GM23338 (cell line): ENCODE measurements around the gene FAF2. TPM values are rescaled to one million over a fixed set of nuclear protein-coding genes. Genes with fewer than 3 reads are reported as not detected.

Source experiments
- ATAC-seq: fragments of 200-7000 bp; cut with Tn5 transposase; 3 replicates; pipeline ENCODE4 v1.9.1; 2020
- DNase-seq: peaks from one replicate; pipeline ENCODE4 v3.0.0-alpha.2; 2015; ENCODE audit warnings: low spot score
- H2AFZ ChIP-seq: fragments of 200-600 bp; sonication (generic); 2 replicates; pipeline ENCODE4 v1.8.0; 2016; ENCODE audit warnings: antibody characterized with exemption, mild to moderate bottlenecking, moderate library complexity
- H3F3A ChIP-seq: fragments of 200-600 bp; sonication (generic); replicated peaks from 2 replicates; pipeline ENCODE4 v1.8.0; 2017; ENCODE audit warnings: antibody characterized with exemption, mixed run types, low read depth
- H3K27ac ChIP-seq: fragments of 200-600 bp; sonication (generic); 2 replicates; pipeline ENCODE4 v1.6.1; 2016; ENCODE audit warnings: low read depth
- H3K27me3 ChIP-seq: fragments of 200-600 bp; sonication (generic); 2 replicates; pipeline ENCODE4 v1.8.0; 2016; ENCODE audit warnings: mild to moderate bottlenecking, mixed run types, moderate library complexity; ENCODE audit not compliant: insufficient read depth
- H3K36me3 ChIP-seq: fragments of 200-600 bp; sonication (generic); 2 replicates; pipeline ENCODE4 v1.8.0; 2016; ENCODE audit warnings: mild to moderate bottlenecking; ENCODE audit not compliant: insufficient read depth
- H3K4me1 ChIP-seq: fragments of 200-600 bp; sonication (generic); 2 replicates; pipeline ENCODE4 v1.8.0; 2016; ENCODE audit warnings: mild to moderate bottlenecking, moderate library complexity; ENCODE audit not compliant: insufficient read depth
- H3K4me2 ChIP-seq: fragments of 200-600 bp; sonication (generic); 2 replicates; pipeline ENCODE4 v1.7.1; 2017; ENCODE audit warnings: mixed run types
- H3K4me3 ChIP-seq: fragments of 200-600 bp; sonication (generic); 2 replicates; pipeline ENCODE4 v1.6.1; 2016; ENCODE audit warnings: mixed run types
- H3K79me2 ChIP-seq: fragments of 200-600 bp; sonication (generic); replicated peaks from 2 replicates; pipeline ENCODE4 v1.8.0; 2017; ENCODE audit warnings: mild to moderate bottlenecking; ENCODE audit not compliant: insufficient read depth
- H3K9me2 ChIP-seq: fragments of 200-600 bp; sonication (generic); 2 replicates; pipeline ENCODE4 v1.8.0; 2017; ENCODE audit not compliant: insufficient read depth
- H4K20me1 ChIP-seq: fragments of 200-600 bp; sonication (generic); replicated peaks from 2 replicates; pipeline ENCODE4 v1.8.0; 2017; ENCODE audit warnings: mild to moderate bottlenecking; ENCODE audit not compliant: insufficient read depth
- H3K27ac Mint-ChIP-seq: 2 replicates; pipeline ENCODE4 v1.8.0; 2020; ENCODE audit warnings: inconsistent platforms, mild to moderate bottlenecking, moderate library complexity, mixed read lengths
- H3K27me3 Mint-ChIP-seq: 3 replicates; pipeline ENCODE4 v1.8.0; 2022; ENCODE audit warnings: low read depth, mild to moderate bottlenecking, moderate library complexity, mixed read lengths, inconsistent platforms; ENCODE audit not compliant: insufficient read depth, poor library complexity
- H3K36me3 Mint-ChIP-seq: 3 replicates; pipeline ENCODE4 v1.8.0; 2021; ENCODE audit warnings: low read depth, mild to moderate bottlenecking, inconsistent platforms, moderate library complexity, mixed read lengths
- H3K4me1 Mint-ChIP-seq: 3 replicates; pipeline ENCODE4 v1.8.0; 2020; ENCODE audit warnings: mild to moderate bottlenecking, inconsistent platforms, mixed read lengths
- H3K4me3 Mint-ChIP-seq: 3 replicates; pipeline ENCODE4 v1.8.0; 2021; ENCODE audit warnings: moderate library complexity, mild to moderate bottlenecking, inconsistent platforms, mixed read lengths
- H3K9me3 Mint-ChIP-seq: 3 replicates; pipeline ENCODE4 v1.8.0; 2020; ENCODE audit warnings: moderate library complexity, mild to moderate bottlenecking, inconsistent platforms, mixed read lengths
- CREB1 ChIP-seq: fragments of 250-450 bp; sonication (Bioruptor Pico); IDR thresholded peaks from 2 replicates; pipeline ENCODE4 v1.5.0; 2020; ENCODE audit warnings: low read depth, mild to moderate bottlenecking, moderate library complexity
- ETS1 ChIP-seq: IDR thresholded peaks from 2 replicates; pipeline ENCODE4 v1.6.1; 2016; ENCODE audit warnings: antibody characterized with exemption
- EZH2 ChIP-seq: fragments of 200-600 bp; sonication (generic); IDR thresholded peaks from one replicate; pipeline ENCODE4 v1.8.0; 2017; ENCODE audit warnings: antibody characterized with exemption, mild to moderate bottlenecking, low read depth; ENCODE audit not compliant: unreplicated experiment
- JUNB ChIP-seq: IDR thresholded peaks from one replicate; pipeline ENCODE4 v1.6.1; 2016; ENCODE audit warnings: antibody characterized with exemption; ENCODE audit not compliant: unreplicated experiment
- NANOG ChIP-seq: IDR thresholded peaks from 2 replicates; pipeline ENCODE4 v1.6.1; 2016; ENCODE audit warnings: antibody characterized with exemption, borderline replicate concordance
- STAT1 ChIP-seq: IDR thresholded peaks from one replicate; pipeline ENCODE4 v1.6.1; 2016; ENCODE audit warnings: antibody characterized with exemption; ENCODE audit not compliant: unreplicated experiment
- ZNF331 ChIP-seq: fragments of 250-450 bp; sonication (Bioruptor Pico); IDR thresholded peaks from 2 replicates; pipeline ENCODE4 v1.5.0; 2020; ENCODE audit warnings: low read depth, mild to moderate bottlenecking, moderate library complexity
- polyA plus RNA-seq: library from polyadenylated mRNA; unstranded; fragments of >200 nt; fragmentation: Nextera tagmentation; extraction: Ambion mirVana; gene quantifications from 2 replicates; pipeline ENCODE4 v1.2.1, GENCODE V29; 2016
- total RNA-seq: library from RNA; depleted of rRNA; stranded (reverse); fragments of >200 nt; shearing (Covaris generic); gene quantifications from 2 replicates; pipeline ENCODE4 v1.2.3, GENCODE V29; 2014
- TF ChIP-seq, protein P1 (sequence below), 2 experiments: fragments of 200-600 bp in 1 of 2; sonication (generic) in 1 of 2; conservative IDR thresholded peaks; 2 replicates each; pipeline versions ENCODE4 v1.5.1 to v1.6.1; 2016 to 2017; ENCODE audit warnings: antibody characterized with exemption in 2 of 2, low read depth in 2 of 2, mild to moderate bottlenecking in 2 of 2, moderate library complexity in 1 of 2
- TF ChIP-seq, protein P2 (sequence below): fragments of 250-450 bp; sonication (Bioruptor Pico); IDR thresholded peaks from 2 replicates; pipeline ENCODE4 v1.5.0; 2020; ENCODE audit warnings: mild to moderate bottlenecking, moderate library complexity

FAF2 gene
- total and polyA plus RNA-seq, 2 experiments from 2014 or later, result 32.8 to 37.6 TPM

DNA sequence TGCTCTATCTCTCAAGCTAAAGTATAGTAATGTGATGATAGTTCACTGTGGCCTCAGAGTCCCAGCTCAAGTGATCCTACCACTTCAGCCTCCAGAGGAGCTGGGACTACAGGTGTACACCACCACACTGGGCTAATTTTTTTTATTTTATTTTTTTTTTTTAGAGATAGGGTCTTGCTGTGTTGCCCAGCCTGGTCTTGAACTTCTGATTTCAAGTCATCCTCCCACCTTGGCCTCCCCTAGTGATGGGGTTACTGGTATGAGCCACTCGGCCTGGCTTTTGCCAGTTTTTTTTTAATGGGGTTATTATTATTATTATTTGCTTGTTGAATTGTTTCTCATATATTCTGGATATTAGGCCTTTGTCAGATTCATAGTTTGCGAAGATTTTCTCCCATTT lies 13.2 kb downstream of the FAF2 start:
- Histone ChIP-seq H3K4me3 (no peak overlapping the region), H2AFZ (no peak overlapping the region), H3K36me3 (no peaks in the 10 kb centered on the region; the same call in 1 of the 2 replicates), H3F3A (no peaks in the 10 kb centered on the region; the same call in 1 of the 2 replicates), H3K4me2 (no peak overlapping the region), H3K9me2 (no peaks in the 10 kb centered on the region), H3K4me1 (no peaks in the 10 kb centered on the region), H4K20me1 (peaks cover 57% of the 10 kb centered on the region), H3K27ac (no peak overlapping the region), H3K27me3 (no peaks in the 10 kb centered on the region), H3K79me2 (peaks cover 96% of the 10 kb centered on the region)
- peaks cover 3% of the 10 kb centered on the region for H3K27me3 Mint-ChIP-seq
- H3K4me3 Mint-ChIP-seq, result no peak overlapping the region
- no peak for TF ChIP-seq JUNB
- no peak for TF ChIP-seq ETS1
- no peak for TF ChIP-seq ZNF331 (CRISPR knock-in tag)
- TF ChIP-seq NANOG, result no peak
- TF ChIP-seq, protein P1, sequence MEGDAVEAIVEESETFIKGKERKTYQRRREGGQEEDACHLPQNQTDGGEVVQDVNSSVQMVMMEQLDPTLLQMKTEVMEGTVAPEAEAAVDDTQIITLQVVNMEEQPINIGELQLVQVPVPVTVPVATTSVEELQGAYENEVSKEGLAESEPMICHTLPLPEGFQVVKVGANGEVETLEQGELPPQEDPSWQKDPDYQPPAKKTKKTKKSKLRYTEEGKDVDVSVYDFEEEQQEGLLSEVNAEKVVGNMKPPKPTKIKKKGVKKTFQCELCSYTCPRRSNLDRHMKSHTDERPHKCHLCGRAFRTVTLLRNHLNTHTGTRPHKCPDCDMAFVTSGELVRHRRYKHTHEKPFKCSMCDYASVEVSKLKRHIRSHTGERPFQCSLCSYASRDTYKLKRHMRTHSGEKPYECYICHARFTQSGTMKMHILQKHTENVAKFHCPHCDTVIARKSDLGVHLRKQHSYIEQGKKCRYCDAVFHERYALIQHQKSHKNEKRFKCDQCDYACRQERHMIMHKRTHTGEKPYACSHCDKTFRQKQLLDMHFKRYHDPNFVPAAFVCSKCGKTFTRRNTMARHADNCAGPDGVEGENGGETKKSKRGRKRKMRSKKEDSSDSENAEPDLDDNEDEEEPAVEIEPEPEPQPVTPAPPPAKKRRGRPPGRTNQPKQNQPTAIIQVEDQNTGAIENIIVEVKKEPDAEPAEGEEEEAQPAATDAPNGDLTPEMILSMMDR (conservative IDR thresholded peaks at IDR 0.05; ENCODE audit: low read depth in 2 of 2), result no peak
- TF ChIP-seq, protein P2, sequence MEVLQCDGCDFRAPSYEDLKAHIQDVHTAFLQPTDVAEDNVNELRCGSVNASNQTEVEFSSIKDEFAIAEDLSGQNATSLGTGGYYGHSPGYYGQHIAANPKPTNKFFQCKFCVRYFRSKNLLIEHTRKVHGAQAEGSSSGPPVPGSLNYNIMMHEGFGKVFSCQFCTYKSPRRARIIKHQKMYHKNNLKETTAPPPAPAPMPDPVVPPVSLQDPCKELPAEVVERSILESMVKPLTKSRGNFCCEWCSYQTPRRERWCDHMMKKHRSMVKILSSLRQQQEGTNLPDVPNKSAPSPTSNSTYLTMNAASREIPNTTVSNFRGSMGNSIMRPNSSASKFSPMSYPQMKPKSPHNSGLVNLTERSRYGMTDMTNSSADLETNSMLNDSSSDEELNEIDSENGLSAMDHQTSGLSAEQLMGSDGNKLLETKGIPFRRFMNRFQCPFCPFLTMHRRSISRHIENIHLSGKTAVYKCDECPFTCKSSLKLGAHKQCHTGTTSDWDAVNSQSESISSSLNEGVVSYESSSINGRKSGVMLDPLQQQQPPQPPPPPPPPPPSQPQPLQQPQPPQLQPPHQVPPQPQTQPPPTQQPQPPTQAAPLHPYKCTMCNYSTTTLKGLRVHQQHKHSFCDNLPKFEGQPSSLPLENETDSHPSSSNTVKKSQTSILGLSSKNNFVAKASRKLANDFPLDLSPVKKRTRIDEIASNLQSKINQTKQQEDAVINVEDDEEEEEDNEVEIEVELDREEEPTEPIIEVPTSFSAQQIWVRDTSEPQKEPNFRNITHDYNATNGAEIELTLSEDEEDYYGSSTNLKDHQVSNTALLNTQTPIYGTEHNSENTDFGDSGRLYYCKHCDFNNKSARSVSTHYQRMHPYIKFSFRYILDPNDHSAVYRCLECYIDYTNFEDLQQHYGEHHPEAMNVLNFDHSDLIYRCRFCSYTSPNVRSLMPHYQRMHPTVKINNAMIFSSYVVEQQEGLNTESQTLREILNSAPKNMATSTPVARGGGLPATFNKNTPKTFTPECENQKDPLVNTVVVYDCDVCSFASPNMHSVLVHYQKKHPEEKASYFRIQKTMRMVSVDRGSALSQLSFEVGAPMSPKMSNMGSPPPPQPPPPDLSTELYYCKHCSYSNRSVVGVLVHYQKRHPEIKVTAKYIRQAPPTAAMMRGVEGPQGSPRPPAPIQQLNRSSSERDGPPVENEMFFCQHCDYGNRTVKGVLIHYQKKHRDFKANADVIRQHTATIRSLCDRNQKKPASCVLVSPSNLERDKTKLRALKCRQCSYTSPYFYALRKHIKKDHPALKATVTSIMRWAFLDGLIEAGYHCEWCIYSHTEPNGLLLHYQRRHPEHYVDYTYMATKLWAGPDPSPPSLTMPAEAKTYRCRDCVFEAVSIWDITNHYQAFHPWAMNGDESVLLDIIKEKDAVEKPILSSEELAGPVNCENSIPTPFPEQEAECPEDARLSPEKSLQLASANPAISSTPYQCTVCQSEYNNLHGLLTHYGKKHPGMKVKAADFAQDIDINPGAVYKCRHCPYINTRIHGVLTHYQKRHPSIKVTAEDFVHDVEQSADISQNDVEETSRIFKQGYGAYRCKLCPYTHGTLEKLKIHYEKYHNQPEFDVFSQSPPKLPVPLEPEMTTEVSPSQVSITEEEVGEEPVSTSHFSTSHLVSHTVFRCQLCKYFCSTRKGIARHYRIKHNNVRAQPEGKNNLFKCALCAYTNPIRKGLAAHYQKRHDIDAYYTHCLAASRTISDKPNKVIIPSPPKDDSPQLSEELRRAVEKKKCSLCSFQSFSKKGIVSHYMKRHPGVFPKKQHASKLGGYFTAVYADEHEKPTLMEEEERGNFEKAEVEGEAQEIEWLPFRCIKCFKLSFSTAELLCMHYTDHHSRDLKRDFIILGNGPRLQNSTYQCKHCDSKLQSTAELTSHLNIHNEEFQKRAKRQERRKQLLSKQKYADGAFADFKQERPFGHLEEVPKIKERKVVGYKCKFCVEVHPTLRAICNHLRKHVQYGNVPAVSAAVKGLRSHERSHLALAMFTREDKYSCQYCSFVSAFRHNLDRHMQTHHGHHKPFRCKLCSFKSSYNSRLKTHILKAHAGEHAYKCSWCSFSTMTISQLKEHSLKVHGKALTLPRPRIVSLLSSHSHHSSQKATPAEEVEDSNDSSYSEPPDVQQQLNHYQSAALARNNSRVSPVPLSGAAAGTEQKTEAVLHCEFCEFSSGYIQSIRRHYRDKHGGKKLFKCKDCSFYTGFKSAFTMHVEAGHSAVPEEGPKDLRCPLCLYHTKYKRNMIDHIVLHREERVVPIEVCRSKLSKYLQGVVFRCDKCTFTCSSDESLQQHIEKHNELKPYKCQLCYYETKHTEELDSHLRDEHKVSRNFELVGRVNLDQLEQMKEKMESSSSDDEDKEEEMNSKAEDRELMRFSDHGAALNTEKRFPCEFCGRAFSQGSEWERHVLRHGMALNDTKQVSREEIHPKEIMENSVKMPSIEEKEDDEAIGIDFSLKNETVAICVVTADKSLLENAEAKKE, result no peak
- TF ChIP-seq EZH2, result no peak
- no peak for TF ChIP-seq STAT1
- no peak for TF ChIP-seq CREB1 (CRISPR knock-in tag)
- H3K36me3 Mint-ChIP-seq, result peaks cover 3% of the 10 kb centered on the region; the same call in 2 of the 3 replicates
- ATAC-seq (no peak), DNase-seq (no peak)
- no peaks in the 10 kb centered on the region; the same call in 2 of the 3 replicates for H3K9me3 Mint-ChIP-seq
- H3K27ac Mint-ChIP-seq, result no peak overlapping the region
- H3K4me1 Mint-ChIP-seq, result no peaks in the 10 kb centered on the region
